ENCODE data around the gene NISCH. TPM values are rescaled to one million over a fixed set of nuclear protein-coding genes. Genes with fewer than 3 reads are reported as not detected.

NISCH gene
- polyA plus RNA-seq, 2 of the 4 experiments (the other 2 are of a cell fraction), result 17.3 to 18.2 TPM

- H3K4me3 ChIP-seq, result no peak overlapping the region
- ATAC-seq, result no peak
- no peak overlapping the region for H3K4me2 ChIP-seq
- POLR2A ChIA-PET, result no interaction called here
- CTCF ChIA-PET, result interaction anchor here (1.5 to 4.5 kb wide), 2 partner anchors 10 to 16 kb away, joined by 5 to 29 read pairs; no protein-coding TSS in a partner anchor
- TF ChIP-seq FOSL2 (IDR thresholded peaks at IDR 0.05) (no peak), FOSL2 (CRISPR knock-in tag; IDR thresholded peaks at IDR 0.05) (no peak), ELK1 (IDR thresholded peaks at IDR 0.05; ENCODE audit: low read depth, low read length) (no peak), RNF2 (IDR thresholded peaks at IDR 0.05; ENCODE audit: borderline replicate concordance, low read depth) (no peak), MAZ (IDR thresholded peaks at IDR 0.05; ENCODE audit: borderline replicate concordance, low read depth, low read length) (no peak), EP300 (IDR thresholded peaks at IDR 0.05) (no peak), SREBF2 (IDR thresholded peaks at IDR 0.05) (no peak), EHMT2 (IDR thresholded peaks at IDR 0.05; ENCODE audit: low read depth) (no peak), RCOR1 (IDR thresholded peaks at IDR 0.05; ENCODE audit: low read depth, low read length) (no peak), HES2 (IDR thresholded peaks at IDR 0.05) (no peak), JUN (IDR thresholded peaks at IDR 0.05) (no peak), PHF8 (IDR thresholded peaks at IDR 0.05; ENCODE audit: borderline replicate concordance, low read depth) (no peak), EHF (CRISPR knock-in tag; IDR thresholded peaks at IDR 0.05) (no peak)
- no peak for FAIRE-seq
- H3K9me3 ChIP-seq, result no peaks in the 10 kb centered on the region
- no peak overlapping the region for H3K27ac ChIP-seq
- no peaks in the 10 kb centered on the region; the same call in 2 of the 3 replicates for H3K4me1 ChIP-seq
- no peak for DNase-seq (ENCODE audit: low read depth in 1 of 2, low spot score in 1 of 2)
- 91% methylated on average over 6 of the region's 6 CpGs for WGBS (ENCODE audit: missing lambda C conversion rate)
Observed at GRCh38 chr3:52461874-52462273, 6.5 kb downstream of the NISCH start.

- no peak for TF ChIP-seq HEYL (CRISPR knock-in tag; IDR thresholded peaks at IDR 0.05)
- TF ChIP-seq ELK1 (IDR thresholded peaks at IDR 0.05; ENCODE audit: low read depth, low read length), result no peak
- no peak for TF ChIP-seq CEBPB (IDR thresholded peaks at IDR 0.05)
- no peak for TF ChIP-seq FOSB (CRISPR knock-in tag; IDR thresholded peaks at IDR 0.05)
- no peak for TF ChIP-seq FOXS1 (CRISPR knock-in tag; IDR thresholded peaks at IDR 0.05)
- TF ChIP-seq RARB (CRISPR knock-in tag; IDR thresholded peaks at IDR 0.05), result no peak
- no peak for TF ChIP-seq POLR2A (IDR thresholded peaks at IDR 0.05; ENCODE audit: low read length)
- 98% methylated on average over 4 of the region's 5 CpGs for WGBS (ENCODE audit: missing lambda C conversion rate)
- Histone ChIP-seq H3K4me1 (no peaks in the 10 kb centered on the region), H3K9me3 (no peaks in the 10 kb centered on the region), H3K4me3 (no peak overlapping the region), H3K27ac (no peak overlapping the region), H3K4me2 (no peak overlapping the region)
- ATAC-seq (no peak), DNase-seq (ENCODE audit: low read depth in 1 of 2, low spot score in 1 of 2) (no peak), FAIRE-seq (no peak)
- ChIA-PET CTCF (interaction anchor here (0.7 to 1.0 kb wide), 2 partner anchors 9 to 11 kb away, joined by 4 to 5 read pairs; no protein-coding TSS in a partner anchor), POLR2A (no interaction called here)
Observed at GRCh38 chr3:52463416-52463815, 8.0 kb downstream of the NISCH start.

- 77% methylated on average over 9 of the region's 9 CpGs for WGBS (ENCODE audit: missing lambda C conversion rate)
- Histone ChIP-seq H3K4me3 (no peak overlapping the region), H3K4me2 (no peak overlapping the region), H3K4me1 (no peaks in the 10 kb centered on the region), H3K27ac (no peak overlapping the region), H3K9me3 (no peaks in the 10 kb centered on the region)
- CTCF ChIA-PET, result interaction anchor here (0.6 to 1.2 kb wide), 3 partner anchors 21 to 40 kb away, joined by 3 to 5 read pairs (median 3); no protein-coding TSS in a partner anchor
- DNase-seq (ENCODE audit: low read depth in 1 of 2, low spot score in 1 of 2) (no peak), ATAC-seq (no peak), FAIRE-seq (no peak)
- POLR2A ChIA-PET, result no interaction called here
- TF ChIP-seq, protein P1, sequence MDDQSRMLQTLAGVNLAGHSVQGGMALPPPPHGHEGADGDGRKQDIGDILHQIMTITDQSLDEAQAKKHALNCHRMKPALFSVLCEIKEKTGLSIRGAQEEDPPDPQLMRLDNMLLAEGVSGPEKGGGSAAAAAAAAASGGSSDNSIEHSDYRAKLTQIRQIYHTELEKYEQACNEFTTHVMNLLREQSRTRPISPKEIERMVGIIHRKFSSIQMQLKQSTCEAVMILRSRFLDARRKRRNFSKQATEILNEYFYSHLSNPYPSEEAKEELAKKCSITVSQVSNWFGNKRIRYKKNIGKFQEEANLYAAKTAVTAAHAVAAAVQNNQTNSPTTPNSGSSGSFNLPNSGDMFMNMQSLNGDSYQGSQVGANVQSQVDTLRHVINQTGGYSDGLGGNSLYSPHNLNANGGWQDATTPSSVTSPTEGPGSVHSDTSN (IDR thresholded peaks at IDR 0.05), result no peak
Observed at GRCh38 chr3:52468336-52468735, 12.9 kb downstream of the NISCH start.
